Stomach (tissue), 9 donors: ENCODE results near the gene OOSP3. TPM values are rescaled to one million over a fixed set of nuclear protein-coding genes. Genes with fewer than 3 reads are reported as not detected.

Experiments used
- DNase-seq, 2 donors: peaks; one replicate each; pipeline versions ENCODE4 v3.0.0 to v3.0.0-alpha.2; 2013 to 2019
- H3K27ac ChIP-seq, 5 donors: fragments of 200-600 bp in 4 of 5; sonication (generic) in 4 of 5; one replicate each; pipeline ENCODE4 v1.5.1; 2013 to 2019; ENCODE audit warnings: mild to moderate bottlenecking in 1 of 5, moderate library complexity in 1 of 5
- H3K27me3 ChIP-seq, 3 donors: fragments of 200-600 bp; sonication (generic); one replicate each; pipeline ENCODE4 v1.5.1; 2017 to 2019; ENCODE audit warnings: mixed run types in 1 of 3
- H3K36me3 ChIP-seq, 4 donors: fragments of 200-600 bp; sonication (generic); 1 replicate in 3 of 4; 2 replicates in 1 of 4; pipeline ENCODE4 v1.5.1; 2016 to 2019
- H3K4me1 ChIP-seq, 4 donors: fragments of 200-600 bp; sonication (generic); one replicate each; pipeline ENCODE4 v1.5.1; 2016 to 2019
- H3K4me3 ChIP-seq, 4 donors: fragments of 200-600 bp; sonication (generic) in 3 of 4; one replicate each; pipeline ENCODE4 v1.5.1; 2016 to 2019; ENCODE audit warnings: mild to moderate bottlenecking in 1 of 4
- H3K9me3 ChIP-seq, 4 donors: fragments of 200-600 bp; sonication (generic); one replicate each; pipeline ENCODE4 v1.5.1; 2016 to 2019
- EP300 ChIP-seq: sonication (generic); formaldehyde crosslinking; IDR thresholded peaks from one replicate; pipeline ENCODE4 v1.6.1; 2017; ENCODE audit warnings: antibody characterized with exemption
- POLR2A ChIP-seq, 4 donors: fragments of 450-650 bp; IDR thresholded peaks; one replicate each; pipeline ENCODE4 v1.6.1; 2016; ENCODE audit warnings: antibody characterized with exemption in 4 of 4, control low read depth in 2 of 4, mild to moderate bottlenecking in 1 of 4, moderate library complexity in 1 of 4
- POLR2AphosphoS5 ChIP-seq, 3 donors: sonication (generic); formaldehyde crosslinking; IDR thresholded peaks; one replicate each; pipeline ENCODE4 v1.6.1; 2016; ENCODE audit warnings: antibody characterized with exemption in 3 of 3
- WGBS, 5 donors: extraction: QIAGEN DNeasy Blood & Tissue Kit in 3 of 5; methylation state at CpG; one replicate each; pipeline versions ENCODE4 v1.1.5 to v1.1.7; 2013 to 2018; 5-methylcytosine and 5-hydroxymethylcytosine counted together
- intact Hi-C: fragments of 100-400 bp; cut with DNase I; formaldehyde crosslinking; loops from one replicate; pipeline ENCODE4 v1.15.1; 2023; ENCODE audit warnings: low total_unique reads
- polyA plus RNA-seq, 3 donors: library from polyadenylated mRNA; stranded (reverse); fragments of 200-250 nt; gene quantifications; one replicate each; pipeline ENCODE4 v1.2.3, GENCODE V29; 2013
- total RNA-seq, 5 donors: library from RNA; depleted of rRNA; stranded (reverse); fragments of >200 nt; gene quantifications; one replicate each; pipeline versions ENCODE4 v1.1.0 to v1.2.3, GENCODE V29; 2014 to 2016
- TF ChIP-seq, protein P1 (sequence below), 7 experiments: fragments of 450-650 bp in 4 of 7; fragments of 200-600 bp in 3 of 7; sonication (generic) in 3 of 7; IDR thresholded peaks; one replicate each; pipeline ENCODE4 v1.5.1; 2016 to 2019; ENCODE audit warnings: antibody characterized with exemption in 7 of 7, control low read depth in 2 of 7, mild to moderate bottlenecking in 1 of 7
- donor health status: healthy with polysubstance abuse.
- donor health status: Bipolar disorder and iron deficiency.
- donor health status: healthy.

Gene OOSP3
- total and polyA plus RNA-seq, 8 donors: not detected

DNA sequence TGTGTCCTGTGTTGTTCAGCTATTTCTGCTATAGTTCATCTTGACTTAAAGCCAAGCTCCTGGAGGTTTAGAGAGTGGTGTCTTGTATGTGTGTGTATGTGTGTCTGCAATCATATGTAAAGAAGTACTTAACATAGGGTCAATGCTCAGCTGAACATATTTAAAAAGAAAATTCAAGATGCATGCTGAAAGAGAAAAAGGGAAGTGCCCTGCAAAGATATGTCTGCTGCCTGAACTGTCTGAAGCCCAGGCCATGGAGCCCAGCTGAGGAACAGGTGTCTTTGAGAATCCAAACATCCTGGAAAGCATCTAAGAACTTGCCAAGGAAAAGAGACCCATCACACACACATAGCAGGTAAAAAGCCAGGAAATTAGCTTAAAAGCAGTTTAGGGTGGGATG, 18.9 kb upstream of the OOSP3 start:
- no peaks in the 10 kb centered on the region for H3K27me3 ChIP-seq
- DNase-seq: no peak
- no peaks in the 10 kb centered on the region for H3K36me3 ChIP-seq
- H3K9me3 ChIP-seq: no peaks in the 10 kb centered on the region
- intact Hi-C loops: no loop called here
- H3K4me1 ChIP-seq: peaks cover 0 to 14% (median 0%) of the 10 kb centered on the region in 4 donors
- no peak overlapping the region for H3K27ac ChIP-seq
- H3K4me3 ChIP-seq: no peak overlapping the region
- TF ChIP-seq POLR2A (IDR thresholded peaks at IDR 0.05): no peak
- TF ChIP-seq POLR2AphosphoS5 (IDR thresholded peaks at IDR 0.05): no peak
- TF ChIP-seq EP300: no peak
- TF ChIP-seq, protein P1, sequence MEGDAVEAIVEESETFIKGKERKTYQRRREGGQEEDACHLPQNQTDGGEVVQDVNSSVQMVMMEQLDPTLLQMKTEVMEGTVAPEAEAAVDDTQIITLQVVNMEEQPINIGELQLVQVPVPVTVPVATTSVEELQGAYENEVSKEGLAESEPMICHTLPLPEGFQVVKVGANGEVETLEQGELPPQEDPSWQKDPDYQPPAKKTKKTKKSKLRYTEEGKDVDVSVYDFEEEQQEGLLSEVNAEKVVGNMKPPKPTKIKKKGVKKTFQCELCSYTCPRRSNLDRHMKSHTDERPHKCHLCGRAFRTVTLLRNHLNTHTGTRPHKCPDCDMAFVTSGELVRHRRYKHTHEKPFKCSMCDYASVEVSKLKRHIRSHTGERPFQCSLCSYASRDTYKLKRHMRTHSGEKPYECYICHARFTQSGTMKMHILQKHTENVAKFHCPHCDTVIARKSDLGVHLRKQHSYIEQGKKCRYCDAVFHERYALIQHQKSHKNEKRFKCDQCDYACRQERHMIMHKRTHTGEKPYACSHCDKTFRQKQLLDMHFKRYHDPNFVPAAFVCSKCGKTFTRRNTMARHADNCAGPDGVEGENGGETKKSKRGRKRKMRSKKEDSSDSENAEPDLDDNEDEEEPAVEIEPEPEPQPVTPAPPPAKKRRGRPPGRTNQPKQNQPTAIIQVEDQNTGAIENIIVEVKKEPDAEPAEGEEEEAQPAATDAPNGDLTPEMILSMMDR (IDR thresholded peaks at IDR 0.05): no peak

DNA sequence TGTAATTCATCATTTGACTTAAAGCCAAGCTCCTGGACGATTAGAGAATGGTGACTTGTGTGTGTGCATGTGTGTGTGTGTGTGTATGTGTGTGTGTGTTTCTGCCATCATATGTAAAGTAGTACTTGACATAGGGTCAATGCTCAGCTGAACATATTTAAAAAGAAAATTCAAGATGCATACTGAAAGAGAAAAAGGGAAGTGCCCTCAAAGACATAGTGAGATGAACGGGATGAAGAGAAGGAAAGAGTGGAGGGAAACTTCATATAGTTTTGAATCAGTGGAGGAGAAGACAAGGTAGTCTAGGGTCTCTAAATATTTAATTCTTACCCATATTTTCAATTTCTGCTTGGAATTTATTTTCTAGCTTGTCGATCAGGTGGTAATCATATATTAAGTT, 16.3 kb upstream of the OOSP3 start:
- H3K36me3 ChIP-seq: no peaks in the 10 kb centered on the region
- H3K27me3 ChIP-seq: no peaks in the 10 kb centered on the region
- H3K9me3 ChIP-seq: no peaks in the 10 kb centered on the region
- 68 to 81% (median 77%) methylated on average over 3 of the region's 3 CpGs for WGBS, 5 donors
- intact Hi-C loops: no loop called here
- no peak for TF ChIP-seq EP300
- TF ChIP-seq, protein P1 (IDR thresholded peaks at IDR 0.05): no peak
- TF ChIP-seq POLR2AphosphoS5 (IDR thresholded peaks at IDR 0.05): no peak
- no peak overlapping the region for H3K4me3 ChIP-seq
- no peak for DNase-seq
- no peak overlapping the region for H3K27ac ChIP-seq
- peaks cover 0 to 34% (median 0%) of the 10 kb centered on the region in 4 donors for H3K4me1 ChIP-seq

DNA sequence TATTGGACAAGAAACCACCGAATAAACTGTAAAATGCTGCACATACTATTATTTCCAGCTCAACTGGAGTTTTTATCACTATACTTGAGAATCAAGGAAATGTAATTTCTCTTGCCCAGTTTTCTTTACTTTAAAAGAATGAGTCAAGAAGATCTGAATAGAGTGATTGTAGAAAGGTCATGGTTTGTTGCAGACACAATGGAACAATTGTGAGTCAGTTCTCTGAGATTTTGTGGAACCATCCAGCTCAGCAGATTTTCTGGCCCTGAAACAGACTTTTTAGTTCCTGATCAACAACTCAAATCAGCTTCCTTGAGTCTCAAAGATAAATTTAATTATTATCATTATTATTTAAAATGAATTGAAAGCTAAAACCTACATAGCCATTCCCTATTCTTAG, 13.6 kb upstream of the OOSP3 start:
- no peaks in the 10 kb centered on the region for H3K27me3 ChIP-seq
- H3K4me1 ChIP-seq: peaks cover 0 to 22% (median 0%) of the 10 kb centered on the region in 4 donors
- no peaks in the 10 kb centered on the region for H3K36me3 ChIP-seq
- DNase-seq: peak in 1 of 2 donors; percentile 69
- TF ChIP-seq POLR2A (IDR thresholded peaks at IDR 0.05) (no peak), EP300 (no peak), POLR2AphosphoS5 (IDR thresholded peaks at IDR 0.05) (peak in 1 of 3 donors; percentile 29)
- H3K27ac ChIP-seq: peak overlapping the region in 3 of 5 donors; percentile 24 to 74 (median 68)
- H3K9me3 ChIP-seq: no peaks in the 10 kb centered on the region
- 28 to 70% (median 49%) methylated on average over 1 of the region's 1 CpG for WGBS, 5 donors
- H3K4me3 ChIP-seq: no peak overlapping the region
- intact Hi-C loops: no loop called here

DNA sequence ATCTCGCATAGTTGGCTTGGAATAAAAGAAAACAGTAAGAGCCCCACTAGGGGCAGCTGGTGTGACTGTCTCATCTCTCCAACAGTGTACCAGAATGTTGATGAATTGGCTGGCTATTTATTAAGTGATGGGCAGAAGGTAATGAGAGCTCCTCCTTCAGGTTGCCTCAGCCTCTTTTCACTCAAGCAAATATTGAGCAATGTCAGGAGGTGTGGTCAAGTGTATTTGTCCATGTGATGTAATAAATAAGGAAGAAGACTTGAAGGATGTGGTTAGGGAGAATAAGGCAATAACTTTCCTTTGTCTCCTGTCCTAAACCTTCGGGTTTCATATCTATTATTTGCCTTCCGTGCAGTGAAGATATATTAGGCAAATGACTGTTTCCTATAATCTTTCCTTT, 12.2 kb upstream of the OOSP3 start, which contains the start of gene TCN1:
Gene TCN1, minus strand, starts transcription at position 91 of the 400 bp plus-strand sequence. Its CDS starts 17 bp downstream, at position 74.
- no peak within 1 kb of the TSS for H3K4me3 ChIP-seq
- peak within 1 kb of the TSS in 3 of 5 donors; percentile 24 to 74 (median 68) for H3K27ac ChIP-seq
- no peaks in the 10 kb centered on the region for H3K27me3 ChIP-seq
- 34 to 51% (median 44%) methylated on average over 3 of the region's 3 CpGs for WGBS, 5 donors
- DNase-seq: peak in 1 of 2 donors; percentile 54
- no peaks in the 10 kb centered on the region for H3K36me3 ChIP-seq
- TF ChIP-seq POLR2A (IDR thresholded peaks at IDR 0.05): no peak
- TF ChIP-seq EP300: no peak
- no peak for TF ChIP-seq POLR2AphosphoS5 (IDR thresholded peaks at IDR 0.05)
- TF ChIP-seq, protein P1 (IDR thresholded peaks at IDR 0.05): no peak
- H3K4me1 ChIP-seq: peaks cover 0 to 22% (median 0%) of the 10 kb centered on the region in 4 donors
- H3K9me3 ChIP-seq: no peaks in the 10 kb centered on the region
- intact Hi-C loops: no loop called here

DNA sequence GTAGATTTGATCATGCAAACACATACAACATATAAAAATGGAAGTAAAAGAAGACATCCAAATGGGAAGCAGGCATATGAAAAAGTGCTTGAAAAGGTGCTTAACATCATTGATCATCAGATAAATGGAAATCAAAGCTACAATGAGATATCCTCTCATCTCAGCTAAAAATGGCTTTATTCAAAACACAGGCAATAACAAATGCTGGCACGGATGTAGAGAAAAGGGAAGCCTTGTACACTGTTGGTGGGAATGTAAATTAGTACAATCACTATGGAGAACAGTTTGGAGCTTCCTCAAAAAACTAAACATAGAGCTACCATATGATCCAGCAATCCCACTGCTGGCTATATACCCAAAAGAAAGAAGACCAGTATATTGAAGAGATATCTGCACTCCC, 11.7 kb upstream of the OOSP3 start:
- H3K36me3 ChIP-seq: no peaks in the 10 kb centered on the region
- peaks cover 0 to 22% (median 0%) of the 10 kb centered on the region in 4 donors for H3K4me1 ChIP-seq
- H3K4me3 ChIP-seq: no peak overlapping the region
- peak overlapping the region in 1 of 5 donors; percentile 74 for H3K27ac ChIP-seq
- no peak for DNase-seq
- 60 to 88% (median 84%) methylated on average over 1 of the region's 1 CpG for WGBS, 5 donors
- no peaks in the 10 kb centered on the region for H3K9me3 ChIP-seq
- no peak for TF ChIP-seq POLR2A (IDR thresholded peaks at IDR 0.05)
- TF ChIP-seq, protein P1 (IDR thresholded peaks at IDR 0.05): no peak
- no peak for TF ChIP-seq EP300
- no peak for TF ChIP-seq POLR2AphosphoS5 (IDR thresholded peaks at IDR 0.05)
- intact Hi-C loops: no loop called here
- H3K27me3 ChIP-seq: no peaks in the 10 kb centered on the region
